Measurements from ENCODE around the gene TSPAN9.

DNA sequence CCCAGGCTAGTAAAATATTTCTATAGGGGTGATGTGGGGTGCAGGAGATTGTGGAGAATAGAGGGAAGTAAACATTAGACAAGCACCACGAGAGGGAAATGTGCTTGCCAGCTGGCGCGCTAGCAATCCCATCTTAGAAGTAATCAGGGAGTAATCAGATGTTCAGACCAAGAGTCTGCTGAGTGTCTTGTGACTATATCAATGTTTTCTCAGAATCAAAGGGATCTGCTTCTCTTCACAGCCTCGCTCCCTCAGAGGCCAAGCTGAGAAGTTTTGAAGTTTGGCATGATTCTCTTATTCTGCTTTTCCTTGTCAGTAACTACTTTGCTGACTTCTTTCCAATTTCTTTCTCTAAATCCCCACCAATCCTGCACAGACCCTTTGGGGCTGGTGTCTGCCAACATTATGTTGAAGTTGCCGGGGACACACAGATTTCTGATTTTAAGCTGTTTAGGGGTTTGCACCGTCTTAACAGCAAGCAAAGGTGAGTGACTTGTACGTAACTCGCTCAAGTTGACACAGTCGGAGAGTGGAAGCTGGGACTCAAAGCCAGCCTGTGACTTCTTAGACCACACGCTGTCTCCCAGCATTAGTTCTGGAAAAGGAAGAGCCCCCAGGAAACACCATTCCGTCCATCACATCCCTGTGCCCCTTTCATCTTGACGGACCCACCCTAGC is 22.0 kb upstream of the TSPAN9 start:
- TF ChIP-seq CTCF (IDR thresholded peaks at IDR 0.05) (no peak), POLR2A (IDR thresholded peaks at IDR 0.05) (no peak)

Data from testis (tissue), 2 donors.